ENCODE results near the gene FBN2. TPM values are rescaled to one million over a fixed set of nuclear protein-coding genes. Genes with fewer than 3 reads are reported as not detected.

The FBN2 gene
- total RNA-seq, 1 donor from 2014 or later: 186 TPM

DNA sequence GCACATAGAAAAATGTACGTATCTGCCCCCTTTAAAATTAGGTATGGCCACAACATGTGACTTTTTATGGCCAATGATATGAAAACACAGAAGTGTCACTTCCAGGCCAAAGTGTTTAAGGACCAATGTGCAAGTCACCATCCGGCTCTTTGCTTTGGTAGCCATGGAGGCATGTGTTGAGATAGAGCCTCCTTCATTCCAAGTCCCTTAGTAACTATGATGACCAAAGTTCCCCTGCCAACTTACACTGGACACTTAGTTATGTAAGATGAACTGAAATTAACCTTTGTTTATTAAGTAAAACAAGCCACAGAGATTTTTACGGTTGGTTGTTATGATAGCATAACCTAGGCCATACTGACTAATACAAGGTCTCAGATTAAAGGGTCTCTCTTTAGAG lies 51.0 kb downstream of the FBN2 start:
- TF ChIP-seq, protein P1, sequence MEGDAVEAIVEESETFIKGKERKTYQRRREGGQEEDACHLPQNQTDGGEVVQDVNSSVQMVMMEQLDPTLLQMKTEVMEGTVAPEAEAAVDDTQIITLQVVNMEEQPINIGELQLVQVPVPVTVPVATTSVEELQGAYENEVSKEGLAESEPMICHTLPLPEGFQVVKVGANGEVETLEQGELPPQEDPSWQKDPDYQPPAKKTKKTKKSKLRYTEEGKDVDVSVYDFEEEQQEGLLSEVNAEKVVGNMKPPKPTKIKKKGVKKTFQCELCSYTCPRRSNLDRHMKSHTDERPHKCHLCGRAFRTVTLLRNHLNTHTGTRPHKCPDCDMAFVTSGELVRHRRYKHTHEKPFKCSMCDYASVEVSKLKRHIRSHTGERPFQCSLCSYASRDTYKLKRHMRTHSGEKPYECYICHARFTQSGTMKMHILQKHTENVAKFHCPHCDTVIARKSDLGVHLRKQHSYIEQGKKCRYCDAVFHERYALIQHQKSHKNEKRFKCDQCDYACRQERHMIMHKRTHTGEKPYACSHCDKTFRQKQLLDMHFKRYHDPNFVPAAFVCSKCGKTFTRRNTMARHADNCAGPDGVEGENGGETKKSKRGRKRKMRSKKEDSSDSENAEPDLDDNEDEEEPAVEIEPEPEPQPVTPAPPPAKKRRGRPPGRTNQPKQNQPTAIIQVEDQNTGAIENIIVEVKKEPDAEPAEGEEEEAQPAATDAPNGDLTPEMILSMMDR (conservative IDR thresholded peaks at IDR 0.05): no peak
- Mint-ChIP-seq H3K4me1 (ENCODE audit: unreplicated experiment) (no peaks in the 10 kb centered on the region), H3K9me3 (peaks cover 6% of the 10 kb centered on the region), H3K4me3 (no peak overlapping the region), H3K27me3 (no peaks in the 10 kb centered on the region), H3K27ac (no peak overlapping the region), H3K36me3 (peaks cover 21% of the 10 kb centered on the region)
- DNase-seq (ENCODE audit: extremely low spot score, unreplicated experiment): no peak

- Mint-ChIP-seq H3K27me3 (no peaks in the 10 kb centered on the region), H3K9me3 (peaks cover 10% of the 10 kb centered on the region), H3K4me1 (ENCODE audit: unreplicated experiment) (no peaks in the 10 kb centered on the region), H3K36me3 (peaks cover 21% of the 10 kb centered on the region), H3K27ac (no peak overlapping the region), H3K4me3 (no peak overlapping the region)
- TF ChIP-seq, protein P1 (conservative IDR thresholded peaks at IDR 0.05): no peak
- no peak for DNase-seq (ENCODE audit: extremely low spot score, unreplicated experiment)
Observed at GRCh38 chr5:128483738-128484137, 54.3 kb downstream of the FBN2 start.

DNA sequence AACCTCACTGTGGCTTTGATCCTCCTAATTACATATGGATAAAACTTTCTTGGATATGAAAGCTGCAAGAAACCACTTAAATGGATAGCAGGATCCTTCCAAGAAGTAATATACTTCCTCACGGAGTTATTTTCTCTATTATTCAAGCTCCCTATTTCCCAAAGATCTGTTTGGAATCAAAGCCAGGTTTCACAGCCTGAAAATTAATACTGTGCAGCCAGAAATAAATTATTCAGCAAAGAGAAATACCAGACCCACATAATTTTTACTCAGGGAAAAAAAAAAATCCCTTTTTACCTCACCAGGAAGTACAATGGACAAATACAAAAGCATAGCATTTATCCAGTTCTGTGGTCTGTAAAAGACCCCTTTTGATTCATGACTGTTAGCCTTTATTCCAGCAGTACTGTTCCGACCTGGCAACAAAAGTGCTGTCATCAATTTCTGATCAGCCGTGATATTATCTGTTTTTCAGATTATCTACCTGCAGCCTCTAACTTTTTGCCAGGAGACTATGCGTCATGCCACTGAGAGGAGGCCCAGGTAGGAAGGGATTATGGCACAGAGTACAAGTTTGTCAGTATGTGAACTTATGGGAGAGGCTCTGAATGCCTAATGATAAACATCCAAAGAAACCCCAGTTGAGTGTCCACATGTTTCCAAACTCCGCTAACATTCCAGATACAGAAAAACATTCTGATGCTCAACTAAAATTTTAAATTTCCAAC lies 57.0 kb downstream of the FBN2 start:
- no peaks in the 10 kb centered on the region for H3K27me3 Mint-ChIP-seq
- DNase-seq (ENCODE audit: extremely low spot score, unreplicated experiment): no peak
- H3K4me1 Mint-ChIP-seq (ENCODE audit: unreplicated experiment): peaks cover 3% of the 10 kb centered on the region
- TF ChIP-seq, protein P1 (conservative IDR thresholded peaks at IDR 0.05): no peak
- H3K27ac Mint-ChIP-seq: no peak overlapping the region
- no peak overlapping the region for H3K4me3 Mint-ChIP-seq
- H3K9me3 Mint-ChIP-seq: peaks cover 5% of the 10 kb centered on the region
- H3K36me3 Mint-ChIP-seq: peaks cover 11% of the 10 kb centered on the region

- TF ChIP-seq, protein P1 (conservative IDR thresholded peaks at IDR 0.05): no peak
- no peaks in the 10 kb centered on the region for H3K27me3 Mint-ChIP-seq
- H3K27ac Mint-ChIP-seq: no peak overlapping the region
- peaks cover 5% of the 10 kb centered on the region for H3K9me3 Mint-ChIP-seq
- no peak overlapping the region for H3K4me3 Mint-ChIP-seq
- H3K36me3 Mint-ChIP-seq: peaks cover 10% of the 10 kb centered on the region
- H3K4me1 Mint-ChIP-seq (ENCODE audit: unreplicated experiment): peaks cover 3% of the 10 kb centered on the region
- DNase-seq (ENCODE audit: extremely low spot score, unreplicated experiment): no peak
Observed at GRCh38 chr5:128480158-128480557, 57.9 kb downstream of the FBN2 start.

DNA sequence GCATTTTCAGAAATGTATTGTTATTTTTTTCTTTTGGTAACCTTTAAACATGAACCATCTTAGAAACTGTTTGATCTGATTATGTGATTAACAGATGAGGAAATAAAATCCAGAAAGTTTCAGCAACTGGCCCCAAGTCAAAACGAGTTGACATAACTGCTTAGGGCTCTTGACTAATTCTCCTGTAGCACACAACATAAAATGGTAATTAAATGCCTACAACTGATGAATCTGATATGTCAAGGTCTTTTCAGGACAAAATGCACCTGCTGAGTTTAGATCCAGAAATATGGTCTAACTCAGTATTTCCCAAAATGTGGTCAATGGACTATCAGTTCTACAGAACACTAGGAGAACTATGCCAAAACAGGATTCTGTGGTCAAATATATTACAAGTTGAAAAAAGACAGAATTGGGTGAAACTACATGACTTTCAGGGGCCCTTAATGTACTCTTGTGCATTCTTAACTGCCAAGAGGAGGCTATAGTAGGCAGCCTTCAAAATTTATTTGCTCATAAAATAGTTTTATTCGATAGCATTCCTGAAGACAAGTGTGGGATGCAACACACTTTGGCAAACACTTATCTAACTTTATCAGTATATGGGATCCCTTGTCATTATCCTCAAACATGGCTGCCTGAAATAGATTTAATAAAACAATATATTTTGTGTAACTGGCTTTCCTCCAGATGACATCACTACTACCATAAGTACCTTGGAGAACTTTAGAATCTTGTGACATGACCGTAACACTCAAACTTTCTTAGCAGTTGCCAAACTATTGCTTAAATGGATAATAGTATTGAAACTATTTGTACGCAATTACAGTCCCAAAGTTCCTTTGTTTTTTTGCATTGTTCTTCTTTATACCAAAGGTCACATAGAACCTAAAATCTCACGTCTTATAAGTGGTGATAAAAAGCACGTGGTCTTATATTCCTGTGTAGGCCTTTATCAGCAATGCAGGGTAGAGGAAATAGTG lies 59.4 kb downstream of the FBN2 start:
- Mint-ChIP-seq H3K9me3 (peaks cover 5% of the 10 kb centered on the region), H3K27me3 (no peaks in the 10 kb centered on the region)

More for the DNA sequence above, 59.4 kb downstream of the FBN2 start:
- no peak overlapping the region for H3K27ac Mint-ChIP-seq
- H3K4me1 Mint-ChIP-seq (ENCODE audit: unreplicated experiment): peaks cover 3% of the 10 kb centered on the region
- no peak overlapping the region for H3K4me3 Mint-ChIP-seq
- no peak for DNase-seq (ENCODE audit: extremely low spot score, unreplicated experiment)
- peaks cover 6% of the 10 kb centered on the region for H3K36me3 Mint-ChIP-seq
- TF ChIP-seq, protein P1 (conservative IDR thresholded peaks at IDR 0.05): no peak

Measured in type B pancreatic cell (in vitro differentiated cells).